HCT116 (cell line): ENCODE measurements around the gene BLOC1S5.

Experiments
- EZH2 ChIP-seq: fragments of 200-600 bp; sonication (generic); IDR thresholded peaks from 2 replicates; pipeline ENCODE4 v1.6.1; 2017; ENCODE audit warnings: antibody characterized with exemption, mixed run types
- POLR2A ChIP-seq: IDR thresholded peaks from 2 replicates; pipeline ENCODE4 v1.7.0; 2011; ENCODE audit warnings: borderline replicate concordance; ENCODE audit not compliant: insufficient read depth, insufficient read length; ENCODE audit errors: extremely low read depth
- RAD21 ChIP-seq: IDR thresholded peaks from 2 replicates; pipeline ENCODE4 v1.6.1; 2012; ENCODE audit warnings: low read depth, mild to moderate bottlenecking
- SP1 ChIP-seq: IDR thresholded peaks from 2 replicates; pipeline ENCODE4 v1.6.1; 2012; ENCODE audit warnings: low read depth
- TF ChIP-seq, protein P1 (sequence below), 3 experiments: fragments of 200-600 bp in 1 of 3; sonication (generic) in 1 of 3; IDR thresholded peaks in 2 of 3; conservative IDR thresholded peaks in 1 of 3; 2 replicates each; pipeline ENCODE4 v1.5.1; 2012 to 2017; ENCODE audit warnings: low read depth in 2 of 3, low read length in 2 of 3, antibody characterized with exemption in 1 of 3, borderline replicate concordance in 1 of 3, control low read depth in 1 of 3, mild to moderate bottlenecking in 1 of 3, mixed read lengths in 1 of 3, mixed run types in 1 of 3, moderate library complexity in 1 of 3; ENCODE audit not compliant: insufficient read depth in 1 of 3
- TF ChIP-seq, protein P2 (sequence below): IDR thresholded peaks from 2 replicates; pipeline ENCODE4 v1.6.1; 2012
- TF ChIP-seq, protein P3 (sequence below): IDR thresholded peaks from 2 replicates; pipeline ENCODE4 v1.6.1; 2012
- TF ChIP-seq, protein P4 (sequence below): IDR thresholded peaks from 2 replicates; pipeline ENCODE4 v1.6.1; 2012; ENCODE audit warnings: low read depth

DNA sequence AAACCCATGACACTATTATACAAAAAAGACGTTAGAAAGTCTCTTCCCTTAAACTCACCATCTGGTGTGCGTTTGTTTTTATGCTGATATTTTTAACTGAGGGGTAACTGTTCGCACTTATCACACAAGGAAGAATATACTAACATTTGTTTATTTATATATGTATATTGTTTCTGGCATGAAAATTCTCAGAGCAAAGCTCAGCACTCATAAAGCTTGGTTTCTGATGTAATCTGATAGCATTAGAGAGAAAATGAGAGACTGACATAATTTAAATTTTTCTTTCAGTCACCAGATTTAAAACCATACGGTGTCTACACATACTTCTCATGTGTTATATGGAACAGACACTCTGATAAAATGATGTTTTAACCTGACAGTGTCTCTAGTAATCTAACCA lies 6.9 kb downstream of the BLOC1S5 start:
- TF ChIP-seq, protein P1, sequence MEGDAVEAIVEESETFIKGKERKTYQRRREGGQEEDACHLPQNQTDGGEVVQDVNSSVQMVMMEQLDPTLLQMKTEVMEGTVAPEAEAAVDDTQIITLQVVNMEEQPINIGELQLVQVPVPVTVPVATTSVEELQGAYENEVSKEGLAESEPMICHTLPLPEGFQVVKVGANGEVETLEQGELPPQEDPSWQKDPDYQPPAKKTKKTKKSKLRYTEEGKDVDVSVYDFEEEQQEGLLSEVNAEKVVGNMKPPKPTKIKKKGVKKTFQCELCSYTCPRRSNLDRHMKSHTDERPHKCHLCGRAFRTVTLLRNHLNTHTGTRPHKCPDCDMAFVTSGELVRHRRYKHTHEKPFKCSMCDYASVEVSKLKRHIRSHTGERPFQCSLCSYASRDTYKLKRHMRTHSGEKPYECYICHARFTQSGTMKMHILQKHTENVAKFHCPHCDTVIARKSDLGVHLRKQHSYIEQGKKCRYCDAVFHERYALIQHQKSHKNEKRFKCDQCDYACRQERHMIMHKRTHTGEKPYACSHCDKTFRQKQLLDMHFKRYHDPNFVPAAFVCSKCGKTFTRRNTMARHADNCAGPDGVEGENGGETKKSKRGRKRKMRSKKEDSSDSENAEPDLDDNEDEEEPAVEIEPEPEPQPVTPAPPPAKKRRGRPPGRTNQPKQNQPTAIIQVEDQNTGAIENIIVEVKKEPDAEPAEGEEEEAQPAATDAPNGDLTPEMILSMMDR (IDR thresholded peaks at IDR 0.05 in 2 of 3, conservative IDR thresholded peaks at IDR 0.05 in 1 of 3; ENCODE audit: borderline replicate concordance in 1 of 3, insufficient read depth in 1 of 3, low read depth in 2 of 3, low read length in 2 of 3) = no peak
- TF ChIP-seq, protein P2, sequence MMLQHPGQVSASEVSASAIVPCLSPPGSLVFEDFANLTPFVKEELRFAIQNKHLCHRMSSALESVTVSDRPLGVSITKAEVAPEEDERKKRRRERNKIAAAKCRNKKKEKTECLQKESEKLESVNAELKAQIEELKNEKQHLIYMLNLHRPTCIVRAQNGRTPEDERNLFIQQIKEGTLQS = no peak
- TF ChIP-seq EZH2 = no peak
- no peak for TF ChIP-seq SP1
- TF ChIP-seq RAD21 = no peak
- no peak for TF ChIP-seq POLR2A
- TF ChIP-seq, protein P3, sequence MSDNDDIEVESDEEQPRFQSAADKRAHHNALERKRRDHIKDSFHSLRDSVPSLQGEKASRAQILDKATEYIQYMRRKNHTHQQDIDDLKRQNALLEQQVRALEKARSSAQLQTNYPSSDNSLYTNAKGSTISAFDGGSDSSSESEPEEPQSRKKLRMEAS = no peak
- TF ChIP-seq, protein P4, sequence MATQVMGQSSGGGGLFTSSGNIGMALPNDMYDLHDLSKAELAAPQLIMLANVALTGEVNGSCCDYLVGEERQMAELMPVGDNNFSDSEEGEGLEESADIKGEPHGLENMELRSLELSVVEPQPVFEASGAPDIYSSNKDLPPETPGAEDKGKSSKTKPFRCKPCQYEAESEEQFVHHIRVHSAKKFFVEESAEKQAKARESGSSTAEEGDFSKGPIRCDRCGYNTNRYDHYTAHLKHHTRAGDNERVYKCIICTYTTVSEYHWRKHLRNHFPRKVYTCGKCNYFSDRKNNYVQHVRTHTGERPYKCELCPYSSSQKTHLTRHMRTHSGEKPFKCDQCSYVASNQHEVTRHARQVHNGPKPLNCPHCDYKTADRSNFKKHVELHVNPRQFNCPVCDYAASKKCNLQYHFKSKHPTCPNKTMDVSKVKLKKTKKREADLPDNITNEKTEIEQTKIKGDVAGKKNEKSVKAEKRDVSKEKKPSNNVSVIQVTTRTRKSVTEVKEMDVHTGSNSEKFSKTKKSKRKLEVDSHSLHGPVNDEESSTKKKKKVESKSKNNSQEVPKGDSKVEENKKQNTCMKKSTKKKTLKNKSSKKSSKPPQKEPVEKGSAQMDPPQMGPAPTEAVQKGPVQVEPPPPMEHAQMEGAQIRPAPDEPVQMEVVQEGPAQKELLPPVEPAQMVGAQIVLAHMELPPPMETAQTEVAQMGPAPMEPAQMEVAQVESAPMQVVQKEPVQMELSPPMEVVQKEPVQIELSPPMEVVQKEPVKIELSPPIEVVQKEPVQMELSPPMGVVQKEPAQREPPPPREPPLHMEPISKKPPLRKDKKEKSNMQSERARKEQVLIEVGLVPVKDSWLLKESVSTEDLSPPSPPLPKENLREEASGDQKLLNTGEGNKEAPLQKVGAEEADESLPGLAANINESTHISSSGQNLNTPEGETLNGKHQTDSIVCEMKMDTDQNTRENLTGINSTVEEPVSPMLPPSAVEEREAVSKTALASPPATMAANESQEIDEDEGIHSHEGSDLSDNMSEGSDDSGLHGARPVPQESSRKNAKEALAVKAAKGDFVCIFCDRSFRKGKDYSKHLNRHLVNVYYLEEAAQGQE = no peak
